SK-N-DZ (cell line): Measurements from ENCODE around the gene LMNA.
A peak's percentile ranks its signal among the peaks of the same experiment; 100 is the strongest.
"Not testable (repeated sequence)": the region's sequence is repeated elsewhere in the genome, so short reads cannot be mapped to it uniquely, and the experiment has no call there.

Experiments used
- DNase-seq: peaks from one replicate; pipeline ENCODE4 v3.0.0-alpha.2; 2015; ENCODE audit warnings: low spot score

Gene LMNA

GRCh38 chr1:156104861-156105832 is 9.4 kb upstream of the LMNA start:
- peak; percentile 43 for DNase-seq

DNA sequence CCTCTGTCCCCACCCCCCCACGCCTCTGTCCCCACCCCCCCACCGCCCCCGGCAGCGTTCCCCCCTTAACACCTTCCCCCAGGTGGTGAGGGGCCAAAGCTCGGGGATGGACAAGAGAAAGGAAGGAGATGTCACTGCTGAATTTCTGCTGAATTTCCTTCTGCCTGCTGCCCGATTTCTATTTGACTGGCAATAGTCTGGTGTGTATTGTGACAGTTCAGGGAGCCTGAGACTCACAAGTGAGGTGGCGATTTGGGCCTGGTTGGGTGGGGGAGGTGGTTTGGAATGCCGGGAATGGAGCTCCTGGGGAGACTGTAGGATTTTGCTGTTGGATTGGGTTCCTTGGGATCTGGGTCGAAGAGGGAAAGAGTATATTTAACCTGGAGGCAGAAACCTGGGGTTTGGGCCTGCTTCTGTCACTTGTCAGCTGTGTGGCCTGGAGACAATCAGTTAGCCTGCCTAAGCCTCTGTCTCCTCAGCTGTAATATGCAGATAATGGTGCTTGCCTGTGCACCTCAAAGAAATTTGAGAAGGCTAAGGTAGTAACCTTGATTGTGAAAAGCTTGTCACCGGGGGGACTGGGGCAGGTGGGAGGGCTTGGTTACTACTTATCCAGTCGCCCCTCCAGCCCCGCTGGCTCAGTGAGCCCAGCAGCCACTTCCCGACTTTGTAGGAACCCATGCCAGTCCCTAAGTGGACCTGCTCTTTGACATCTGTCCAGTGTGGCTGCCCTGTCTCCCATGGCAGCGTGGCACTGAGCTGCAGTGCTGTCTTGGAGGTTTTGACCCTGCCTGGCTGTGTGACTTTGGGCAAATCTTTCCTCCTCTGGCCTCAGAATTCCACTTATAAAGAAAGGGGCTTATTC is 7.7 kb upstream of the LMNA start:
- peak; percentile 50 for DNase-seq

DNA sequence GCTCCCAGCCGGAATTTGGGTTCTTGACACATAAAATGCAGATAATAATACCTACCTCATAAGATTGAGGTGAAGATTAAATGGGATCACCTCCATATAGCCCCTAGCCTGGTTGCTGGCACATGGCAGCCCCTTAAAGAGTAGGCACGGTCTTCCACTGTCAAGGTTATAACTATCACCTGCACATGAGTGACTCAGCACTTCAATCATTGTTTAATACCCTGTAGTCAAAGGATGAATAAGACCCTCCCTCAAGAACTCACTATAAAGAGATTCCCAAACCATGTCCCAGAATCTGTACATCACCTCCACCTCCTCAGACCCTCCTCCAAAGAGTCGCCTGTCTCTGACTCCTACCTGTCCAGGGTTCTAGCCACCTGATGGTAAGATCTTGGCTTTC is 6.5 kb upstream of the LMNA start:
- no peak for DNase-seq

DNA sequence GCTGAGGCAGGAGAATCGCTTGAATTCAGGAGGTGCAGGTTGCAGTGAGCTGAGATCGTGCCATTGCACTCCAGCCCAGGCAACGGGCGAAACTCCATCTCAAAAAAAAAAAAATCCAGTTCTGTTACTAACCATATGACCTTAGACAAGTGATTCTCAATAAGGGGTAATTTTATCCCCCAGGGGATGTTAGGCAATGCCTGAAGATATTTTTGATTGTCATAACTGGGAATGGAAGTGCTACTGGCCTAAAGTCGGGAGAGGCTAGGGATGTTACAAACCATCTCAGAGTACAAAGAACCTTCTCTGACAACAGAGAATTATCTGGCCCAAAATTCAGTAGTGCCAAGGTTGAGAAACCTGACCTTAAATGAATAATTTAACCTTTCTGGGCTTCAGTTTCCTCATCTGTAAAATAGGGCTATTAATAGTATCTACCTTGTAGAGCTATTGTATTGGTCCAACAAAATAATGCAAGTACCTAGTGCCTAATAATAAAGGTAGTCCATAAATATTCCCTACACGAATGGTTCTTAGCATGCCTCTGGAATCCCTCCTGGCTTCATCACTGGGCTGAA is 5.8 kb upstream of the LMNA start:
- no peak for DNase-seq

- DNase-seq, result no peak
Observed at GRCh38 chr1:156110252-156110651, 4.3 kb upstream of the LMNA start.

GRCh38 chr1:156111355-156111962 is 3.1 kb upstream of the LMNA start:
- DNase-seq, result no peak

GRCh38 chr1:156112276-156113137 is 2.0 kb upstream of the LMNA start:
- peak; percentile 62 for DNase-seq

DNA sequence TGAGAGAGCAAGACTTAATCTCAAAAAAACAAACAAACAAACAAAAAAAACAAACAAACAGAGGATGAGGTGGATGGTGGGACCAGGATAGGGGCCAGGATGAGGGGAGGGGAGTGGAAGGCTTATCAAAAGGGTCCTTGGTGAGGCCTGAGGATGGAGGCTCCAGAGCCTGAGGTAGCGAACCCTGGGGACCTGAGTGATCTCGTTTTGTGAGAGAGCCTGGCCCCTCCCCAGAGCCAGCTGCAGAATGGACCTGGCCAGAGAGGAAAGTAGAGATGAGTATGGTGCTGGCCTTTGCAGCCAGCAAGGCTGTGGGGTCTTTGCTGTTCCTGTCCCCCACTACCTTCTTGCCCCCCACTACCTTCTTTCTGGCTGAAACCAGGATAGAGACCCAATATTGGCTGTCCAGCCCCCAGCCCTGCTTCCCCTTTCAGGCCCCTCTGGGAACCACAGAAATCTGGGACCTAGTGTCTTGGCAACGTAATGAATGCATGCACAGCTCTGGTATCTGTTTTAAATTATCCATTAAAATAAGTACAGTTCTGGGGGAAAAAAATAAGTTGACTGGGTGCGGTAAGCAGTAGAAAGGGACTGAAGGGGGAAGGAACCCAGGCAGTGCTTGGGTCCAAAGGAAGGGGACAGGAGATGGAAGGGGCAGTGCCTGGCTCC is 1.1 kb upstream of the LMNA start:
- no peak for DNase-seq

- no peak for DNase-seq
Observed at GRCh38 chr1:156114919-156115513, 505 bp downstream of the LMNA start.

DNA sequence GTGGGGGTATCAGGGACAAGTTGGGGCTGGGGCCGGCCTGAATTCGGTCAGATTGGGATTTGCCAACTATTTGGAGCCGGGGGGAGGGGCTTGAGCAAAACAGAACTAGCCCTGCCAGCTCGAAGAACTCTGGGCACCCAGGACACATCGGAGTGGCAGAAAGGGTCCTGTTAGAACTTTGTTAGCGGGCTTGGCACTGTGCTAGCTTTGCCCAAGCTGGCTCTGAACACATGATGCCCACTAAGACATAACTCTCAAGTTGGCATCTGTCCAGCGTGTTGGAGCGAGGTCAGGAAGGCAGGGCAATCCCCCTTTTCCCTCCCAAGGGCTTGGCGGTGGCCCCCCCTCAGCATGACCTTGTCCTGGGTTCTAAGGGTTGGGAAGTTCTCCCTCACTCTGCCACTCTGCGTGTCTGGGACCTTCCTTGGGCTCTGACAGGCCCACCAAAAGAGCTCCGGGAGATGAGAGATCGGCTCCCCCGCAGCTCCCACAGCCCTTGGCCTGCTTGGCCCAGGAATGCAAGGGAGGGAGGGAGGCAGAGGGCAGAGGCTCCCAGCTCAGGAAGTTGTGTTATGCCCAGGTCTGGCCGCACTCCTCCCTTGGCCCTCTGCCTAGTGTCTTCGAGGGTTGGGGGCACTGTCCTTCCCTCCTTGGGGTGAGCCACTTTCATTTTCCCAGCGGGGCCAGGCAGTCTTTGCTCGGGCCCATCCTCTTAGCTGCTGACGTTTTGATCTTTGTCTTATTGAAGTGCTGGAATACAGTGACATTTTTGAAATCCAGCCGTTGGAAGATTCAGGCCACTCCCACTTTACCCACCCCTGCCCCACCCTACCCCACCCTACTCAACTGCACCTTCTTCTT is 1.2 kb downstream of the LMNA start:
- no peak for DNase-seq

DNA sequence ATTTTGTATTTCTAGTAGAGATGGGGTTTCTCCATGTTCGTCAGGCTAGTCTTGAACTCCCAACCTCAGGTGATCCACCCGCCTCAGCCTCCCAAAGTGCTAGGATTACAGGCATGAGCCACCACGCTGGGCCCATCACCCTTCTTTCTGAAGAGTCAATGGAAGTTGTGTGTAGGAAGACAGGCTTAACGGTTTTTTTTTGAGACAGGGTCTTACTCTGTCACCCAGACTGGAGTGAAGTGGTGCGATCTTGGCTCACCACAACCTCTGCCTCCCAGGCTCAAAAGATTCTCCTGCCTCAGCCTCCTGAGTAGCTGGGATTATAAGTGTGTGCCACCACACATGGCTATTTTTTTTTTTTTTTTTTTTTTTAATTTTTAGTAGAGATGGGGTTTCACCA is 2.2 kb downstream of the LMNA start:
- DNase-seq, result not testable (repeated sequence)

GRCh38 chr1:156117414-156118176 is 3.1 kb downstream of the LMNA start:
- DNase-seq, result no peak

DNA sequence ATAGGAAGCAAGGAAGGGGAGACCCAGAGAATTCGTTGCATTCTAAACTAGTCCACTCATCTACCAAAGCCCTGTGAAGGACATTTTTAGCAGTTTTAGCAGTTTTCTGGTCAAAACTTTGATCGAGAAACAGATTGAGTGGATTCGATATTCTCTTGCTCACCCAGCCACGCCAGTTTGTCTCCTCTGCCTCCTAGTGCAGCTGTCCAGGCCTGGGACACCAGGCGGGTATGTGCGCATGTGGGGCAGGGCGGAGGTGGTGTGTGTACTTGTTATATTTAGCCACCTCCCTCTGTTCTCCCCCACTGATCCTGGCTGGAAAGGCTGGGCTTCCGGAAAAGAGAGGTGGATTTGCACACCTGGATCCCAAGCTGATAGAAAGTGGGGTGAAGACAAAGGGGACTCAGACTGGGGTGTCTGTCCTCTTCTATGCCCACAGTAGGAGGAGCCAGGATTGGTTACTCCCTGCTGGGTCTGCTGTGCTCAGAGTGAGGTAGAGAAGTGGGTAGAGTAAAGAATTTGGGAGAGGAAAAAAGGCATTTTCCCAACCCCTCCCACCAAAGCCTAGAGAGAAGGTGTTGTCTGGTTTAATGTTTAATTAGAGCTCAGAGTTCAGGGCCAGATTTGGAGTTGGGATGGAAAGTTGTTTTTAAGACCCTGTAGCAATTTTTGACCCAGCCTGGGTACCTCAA is 3.8 kb downstream of the LMNA start:
- no peak for DNase-seq

DNA sequence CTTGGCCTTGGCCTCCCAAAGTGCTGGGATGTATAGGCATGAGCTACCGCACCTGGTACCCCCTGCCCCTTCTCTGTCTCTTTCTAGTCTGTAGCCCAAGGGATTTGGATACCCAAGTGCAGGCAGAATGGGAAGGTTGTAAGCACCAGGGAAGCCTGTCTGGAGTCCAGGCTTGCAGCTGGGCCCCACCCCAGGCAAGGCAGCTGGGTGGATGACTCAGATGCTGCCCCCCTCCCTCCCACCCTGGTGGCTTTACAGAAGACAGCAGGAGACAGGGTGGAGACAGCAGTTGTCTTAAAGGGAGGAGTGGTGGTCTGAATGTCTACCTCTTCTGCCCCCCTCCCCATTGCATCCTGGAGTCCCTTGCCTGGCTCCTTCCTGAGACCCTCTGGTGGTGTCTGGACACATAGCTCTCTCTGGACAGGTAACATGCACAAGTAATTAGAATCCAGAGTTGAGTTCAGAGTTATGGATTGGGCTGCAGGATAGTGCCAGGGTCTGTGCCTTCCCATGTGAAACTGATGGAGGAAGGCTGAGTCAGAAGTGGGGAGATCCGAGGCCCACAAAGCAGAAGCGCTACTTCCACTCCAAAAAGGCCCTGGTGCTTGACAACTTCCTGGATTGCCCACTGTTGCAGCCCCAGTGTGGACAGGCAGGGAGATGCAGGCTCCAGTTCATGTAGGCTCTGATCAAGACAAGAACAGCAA is 5.1 kb downstream of the LMNA start:
- DNase-seq, result no peak

DNA sequence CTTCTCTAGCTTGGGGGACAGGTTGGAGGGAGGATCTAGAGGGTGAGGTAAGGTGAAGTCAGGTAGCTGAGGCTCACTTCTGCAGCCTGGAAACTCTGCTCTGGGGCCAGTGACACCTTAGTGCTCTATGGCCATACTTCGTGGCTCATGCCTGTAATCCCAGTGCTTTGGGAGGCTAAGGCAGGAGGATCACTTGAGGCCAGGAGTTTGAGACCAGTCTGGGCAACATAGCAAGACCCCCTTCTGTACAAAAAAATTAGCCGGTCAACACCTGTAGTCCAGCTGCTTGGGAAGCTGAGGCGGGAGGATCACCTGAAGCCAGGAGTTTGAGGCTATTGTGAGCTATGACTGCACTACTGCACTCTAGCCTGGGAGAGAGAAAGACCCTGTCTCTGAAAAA is 5.8 kb downstream of the LMNA start:
- DNase-seq, result no peak

DNA sequence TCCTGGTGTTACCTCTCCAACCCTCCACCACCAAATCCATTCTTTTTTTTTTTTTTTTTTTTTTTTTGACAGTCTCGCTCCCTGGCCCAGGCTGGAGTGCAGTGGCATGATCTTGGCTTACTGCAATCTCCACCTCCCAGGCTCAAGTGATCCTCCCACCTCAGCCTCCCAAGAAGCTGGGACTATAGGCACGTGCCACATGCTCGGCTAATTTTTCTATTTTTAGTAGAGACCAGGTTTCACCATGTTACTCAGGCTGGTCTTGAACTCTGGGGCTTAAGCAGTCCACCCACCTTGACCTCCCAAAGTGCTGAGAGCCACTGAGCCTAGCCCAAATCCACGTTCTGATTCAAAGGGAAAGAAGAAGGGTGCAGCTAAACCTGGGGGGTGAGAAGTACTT is 6.5 kb downstream of the LMNA start:
- DNase-seq, result not testable (repeated sequence)

- no peak for DNase-seq
Observed at GRCh38 chr1:156121457-156121856, 6.9 kb downstream of the LMNA start.
